Gastrocnemius medialis (tissue), 4 donors: ENCODE results near the gene NKX2-2. TPM values are rescaled to one million over a fixed set of nuclear protein-coding genes. Genes with fewer than 3 reads are reported as not detected.

Experiments
- ATAC-seq, 2 donors: fragments of 150-250 bp; one replicate each; pipeline ENCODE4 v1.9.1; 2016
- DNase-seq, 2 donors: peaks; one replicate each; pipeline ENCODE4 v3.0.0-alpha.2; 2019
- H3K27ac ChIP-seq, 4 donors: fragments of 200-600 bp; sonication (generic); 1 replicate in 1 of 4; 2 replicates in 3 of 4; pipeline ENCODE4 v1.5.1; 2016 to 2018; ENCODE audit warnings: mild to moderate bottlenecking in 2 of 4, moderate library complexity in 1 of 4
- H3K27me3 ChIP-seq, 3 donors: fragments of 200-600 bp; sonication (generic) in 2 of 3; 1 replicate in 1 of 3; 2 replicates in 2 of 3; pipeline versions ENCODE4 v1.5.1 to v1.6.0; 2016 to 2019; ENCODE audit warnings: mild to moderate bottlenecking in 1 of 3, moderate library complexity in 1 of 3
- H3K36me3 ChIP-seq, 2 donors: fragments of 200-600 bp; sonication (generic) in 1 of 2; one replicate each; pipeline ENCODE4 v1.5.1; 2017 to 2018
- H3K4me1 ChIP-seq, 2 donors: fragments of 200-600 bp; sonication (generic) in 1 of 2; one replicate each; pipeline ENCODE4 v1.5.1; 2016 to 2017; ENCODE audit warnings: mild to moderate bottlenecking in 2 of 2
- H3K4me3 ChIP-seq, 4 donors: fragments of 200-600 bp; sonication (generic) in 3 of 4; 1 replicate in 1 of 4; 2 replicates in 3 of 4; pipeline ENCODE4 v1.5.1; 2016 to 2019; ENCODE audit warnings: mild to moderate bottlenecking in 2 of 4
- H3K9me3 ChIP-seq, 3 donors: fragments of 200-600 bp; sonication (generic) in 2 of 3; 1 replicate in 1 of 3; 2 replicates in 2 of 3; pipeline ENCODE4 v1.5.1; 2016 to 2019
- CTCF ChIP-seq, 5 experiments: fragments of 450-650 bp in 3 of 5; fragments of 200-600 bp in 2 of 5; sonication (generic) in 2 of 5; IDR thresholded peaks in 4 of 5; conservative IDR thresholded peaks in 1 of 5; 1 replicate in 4 of 5; 2 replicates in 1 of 5; pipeline ENCODE4 v1.5.1; 2016 to 2019; ENCODE audit warnings: antibody characterized with exemption in 5 of 5, mild to moderate bottlenecking in 3 of 5, moderate library complexity in 3 of 5
- POLR2A ChIP-seq, 2 donors: fragments of 450-650 bp; IDR thresholded peaks; one replicate each; pipeline ENCODE4 v1.6.1; 2017; ENCODE audit warnings: antibody characterized with exemption in 2 of 2, mild to moderate bottlenecking in 2 of 2, moderate library complexity in 2 of 2
- in situ Hi-C, 4 donors: fragments of 200-750 bp; cut with MboI; loops; one replicate each; pipeline versions ENCODE4 v1.15.0 to v1.8.0; 2017; ENCODE audit warnings: low sequenced_read_pairs in 4 of 4
- intact Hi-C: fragments of 100-400 bp; cut with DNase I; formaldehyde crosslinking; loops from one replicate; pipeline ENCODE4 v1.15.1; 2023; ENCODE audit warnings: low total_unique reads
- total RNA-seq, 4 donors: library from RNA; depleted of rRNA; stranded (reverse); fragments of >200 nt; gene quantifications; one replicate each; pipeline versions ENCODE4 v1.1.0 to v1.2.3, GENCODE V29; 2016

NKX2-2 gene
- total RNA-seq, 4 donors from 2014 or later: not detected

GRCh38 chr20:21508230-21509078 is 5.4 kb downstream of the NKX2-2 start:
- Histone ChIP-seq H3K36me3 (no peaks in the 10 kb centered on the region), H3K9me3 (no peaks in the 10 kb centered on the region), H3K4me3 (no peak overlapping the region), H3K27me3 (peaks cover 93 to 100% (median 99%) of the 10 kb centered on the region in 3 donors), H3K4me1 (peaks cover 32 to 38% of the 10 kb centered on the region in 2 donors), H3K27ac (no peak overlapping the region)
- in situ Hi-C loops (loop anchor here (10.0 kb wide), 4 partner anchors 274 to 674 kb away; no protein-coding TSS in a partner anchor), intact Hi-C loops (loop anchor here (5.0 to 10.0 kb wide), 2 partner anchors 404 to 646 kb away; partner anchors contain the start of gene LINC00237)
- TF ChIP-seq POLR2A (IDR thresholded peaks at IDR 0.05) (no peak), CTCF (IDR thresholded peaks at IDR 0.05 in 4 of 5, conservative IDR thresholded peaks at IDR 0.05 in 1 of 5) (no peak)
- DNase-seq (no peak), ATAC-seq (no peak)

GRCh38 chr20:21507400-21508229 is 6.2 kb downstream of the NKX2-2 start:
- TF ChIP-seq CTCF (IDR thresholded peaks at IDR 0.05 in 4 of 5, conservative IDR thresholded peaks at IDR 0.05 in 1 of 5) (no peak), POLR2A (IDR thresholded peaks at IDR 0.05) (no peak)
- Histone ChIP-seq H3K4me1 (peaks cover 25 to 30% of the 10 kb centered on the region in 2 donors), H3K27ac (no peak overlapping the region), H3K27me3 (peaks cover 91 to 100% (median 99%) of the 10 kb centered on the region in 3 donors), H3K9me3 (no peaks in the 10 kb centered on the region), H3K36me3 (no peaks in the 10 kb centered on the region), H3K4me3 (no peak overlapping the region)
- DNase-seq (no peak), ATAC-seq (no peak)
- intact Hi-C loops (loop anchor here (5.0 to 10.0 kb wide), 2 partner anchors 403 to 645 kb away; partner anchors contain the start of gene LINC00237), in situ Hi-C loops (loop anchor here (10.0 kb wide), 4 partner anchors 273 to 673 kb away; no protein-coding TSS in a partner anchor)

- Histone ChIP-seq H3K27ac (no peak overlapping the region), H3K27me3 (peaks cover 79 to 95% (median 88%) of the 10 kb centered on the region in 3 donors), H3K36me3 (no peaks in the 10 kb centered on the region), H3K9me3 (no peaks in the 10 kb centered on the region), H3K4me1 (peaks cover 15 to 24% of the 10 kb centered on the region in 2 donors), H3K4me3 (peak overlapping the region; percentile 27 to 51 (median 40))
- DNase-seq (no peak), ATAC-seq (no peak)
- intact Hi-C loops (loop anchor here (1.0 to 10.0 kb wide), 4 partner anchors 272 to 669 kb away; partner anchors contain the start of gene LINC00237), in situ Hi-C loops (loop anchor here (10.0 kb wide), 4 partner anchors 271 to 671 kb away; no protein-coding TSS in a partner anchor)
- TF ChIP-seq POLR2A (IDR thresholded peaks at IDR 0.05) (no peak), CTCF (IDR thresholded peaks at IDR 0.05 in 4 of 5, conservative IDR thresholded peaks at IDR 0.05 in 1 of 5) (peak in 4 of 5 experiments; percentile 23 to 72 (median 52))
These were observed 7.9 kb downstream of the NKX2-2 start for GRCh38 chr20:21505810-21506530.
